ENCODE data around the gene SLC29A4. TPM values are rescaled to one million over a fixed set of nuclear protein-coding genes. Genes with fewer than 3 reads are reported as not detected.
"Not testable (repeated sequence)": the region's sequence is repeated elsewhere in the genome, so short reads cannot be mapped to it uniquely, and the experiment has no call there.

Gene SLC29A4
- total and polyA plus RNA-seq, 12 donors = 0.69 to 22.0 (median 3.5) TPM

- Histone ChIP-seq H3K36me3 (replicated peaks in 1 of 2) (no peaks in the 10 kb centered on the region), H3K27ac (no peak overlapping the region), H3K4me3 (no peak overlapping the region), H3K4me1 (replicated peaks in 1 of 2) (peaks cover 4 to 8% of the 10 kb centered on the region in 2 donors), H3K27me3 (no peaks in the 10 kb centered on the region), H3K9me3 (replicated peaks in 1 of 3) (no peaks in the 10 kb centered on the region)
- no peak for DNase-seq
- TF ChIP-seq POLR2A (IDR thresholded peaks at IDR 0.05) = no peak
- no peak for TF ChIP-seq CTCF (IDR thresholded peaks at IDR 0.05)
- intact Hi-C loops (cut with DNase I) = no loop called here
- WGBS, 4 donors = 95 to 96% (median 95%) methylated on average over 9 to 19 of the region's 19 CpGs
Measured at GRCh38 chr7:5287802-5288201, 5.1 kb downstream of the SLC29A4 start.

GRCh38 chr7:5288560-5288959, 5.8 kb downstream of the SLC29A4 start:
- intact Hi-C loops (cut with DNase I); H3K36me3 ChIP-seq (replicated peaks in 1 of 2); H3K4me1 ChIP-seq (replicated peaks in 1 of 2); H3K9me3 ChIP-seq (replicated peaks in 1 of 3); DNase-seq; H3K27me3 ChIP-seq; H3K4me3 ChIP-seq; H3K27ac ChIP-seq: not testable (repeated sequence)
- 89 to 94% (median 92%) methylated on average over 5 to 8 of the region's 8 CpGs for WGBS, 4 donors

- no peaks in the 10 kb centered on the region for H3K27me3 ChIP-seq
- 45 to 81% (median 66%) methylated on average over 5 to 7 of the region's 7 CpGs for WGBS, 4 donors
- H3K4me1 ChIP-seq (replicated peaks in 1 of 2) = no peaks in the 10 kb centered on the region
- H3K9me3 ChIP-seq (replicated peaks in 1 of 3) = no peaks in the 10 kb centered on the region
- TF ChIP-seq POLR2A (IDR thresholded peaks at IDR 0.05) = no peak
- TF ChIP-seq CTCF (IDR thresholded peaks at IDR 0.05) = no peak
- no peaks in the 10 kb centered on the region for H3K36me3 ChIP-seq (replicated peaks in 1 of 2)
- intact Hi-C loops (cut with DNase I) = no loop called here
- H3K4me3 ChIP-seq = no peak overlapping the region
- no peak for DNase-seq
- no peak overlapping the region for H3K27ac ChIP-seq
Measured at GRCh38 chr7:5289355-5289754, 6.6 kb downstream of the SLC29A4 start.

- H3K4me1 ChIP-seq (replicated peaks in 1 of 2) = no peaks in the 10 kb centered on the region
- H3K27me3 ChIP-seq = no peaks in the 10 kb centered on the region
- no peak overlapping the region for H3K27ac ChIP-seq
- intact Hi-C loops (cut with DNase I) = no loop called here
- WGBS, 4 donors = 79 to 86% (median 84%) methylated on average over 6 to 8 of the region's 8 CpGs
- DNase-seq = no peak
- H3K9me3 ChIP-seq (replicated peaks in 1 of 3) = no peaks in the 10 kb centered on the region
- no peak overlapping the region for H3K4me3 ChIP-seq
- no peak for TF ChIP-seq POLR2A (IDR thresholded peaks at IDR 0.05)
- TF ChIP-seq CTCF (IDR thresholded peaks at IDR 0.05) = no peak
- no peaks in the 10 kb centered on the region for H3K36me3 ChIP-seq (replicated peaks in 1 of 2)
Measured at GRCh38 chr7:5291301-5291700, 8.6 kb downstream of the SLC29A4 start.

GRCh38 chr7:5291711-5292335, 9.1 kb downstream of the SLC29A4 start:
- H3K36me3 ChIP-seq (replicated peaks in 1 of 2); DNase-seq; intact Hi-C loops (cut with DNase I); H3K27ac ChIP-seq; H3K9me3 ChIP-seq (replicated peaks in 1 of 3); H3K4me3 ChIP-seq; H3K4me1 ChIP-seq (replicated peaks in 1 of 2); H3K27me3 ChIP-seq: not testable (repeated sequence)
- 43 to 88% (median 73%) methylated on average over 4 to 15 of the region's 15 CpGs for WGBS, 4 donors

Data from adrenal gland (tissue), 12 donors.